NCI-H2227 treated with DMSO at 0.1 percent for 48 hours (cell line): ENCODE measurements around the gene SINHCAF.

Source experiments
- DNase-seq: peaks from one replicate; lab custom pipeline; 2025; lab: John Stamatoyannopoulos, UW

The SINHCAF gene

GRCh38 chr12:31331242-31331641, 5.3 kb upstream of the SINHCAF start:
- DNase-seq = no peak

- DNase-seq = no peak
These were observed 1.0 kb upstream of the SINHCAF start for GRCh38 chr12:31326736-31327659.

GRCh38 chr12:31325524-31325875, 450 bp downstream of the SINHCAF start:
- DNase-seq = no peak

- DNase-seq = no peak
These were observed 966 bp downstream of the SINHCAF start for GRCh38 chr12:31324845-31325523.

- DNase-seq = no peak
These were observed 1.7 kb downstream of the SINHCAF start for GRCh38 chr12:31324116-31324844.

GRCh38 chr12:31323391-31324115, 2.4 kb downstream of the SINHCAF start:
- DNase-seq = no peak

GRCh38 chr12:31322801-31323207, 3.1 kb downstream of the SINHCAF start:
- no peak for DNase-seq

- DNase-seq = no peak
These were observed 4.1 kb downstream of the SINHCAF start for GRCh38 chr12:31321897-31322228.

GRCh38 chr12:31321186-31321896, 4.6 kb downstream of the SINHCAF start:
- no peak for DNase-seq

- DNase-seq = no peak
These were observed 7.2 kb downstream of the SINHCAF start for GRCh38 chr12:31318657-31319269.

GRCh38 chr12:31317471-31318395, 8.2 kb downstream of the SINHCAF start:
- DNase-seq = no peak

- no peak for DNase-seq
These were observed 9.1 kb downstream of the SINHCAF start for GRCh38 chr12:31316891-31317290.

GRCh38 chr12:31315784-31316465, 10.0 kb downstream of the SINHCAF start:
- DNase-seq = no peak

GRCh38 chr12:31315044-31315715, 10.8 kb downstream of the SINHCAF start:
- DNase-seq = no peak

- no peak for DNase-seq
These were observed 13.5 kb downstream of the SINHCAF start for GRCh38 chr12:31312431-31312830.

- no peak for DNase-seq
These were observed 14.2 kb downstream of the SINHCAF start for GRCh38 chr12:31311634-31312258.

- no peak for DNase-seq
These were observed 15.5 kb downstream of the SINHCAF start for GRCh38 chr12:31310488-31310887.

GRCh38 chr12:31309279-31309678, 16.7 kb downstream of the SINHCAF start:
- DNase-seq = no peak
